ENCODE data around the gene SCYL3. TPM values are rescaled to one million over a fixed set of nuclear protein-coding genes. Genes with fewer than 3 reads are reported as not detected.

SCYL3 gene
- total and polyA plus RNA-seq, 4 donors = 2.4 to 11.9 (median 6.1) TPM

- Histone ChIP-seq H3K4me3 (ENCODE audit: low read length in 2 of 2) (no peak overlapping the region), H3K4me1 (ENCODE audit: control insufficient read depth in 1 of 2, insufficient read depth in 2 of 2, low read length in 2 of 2) (no peaks in the 10 kb centered on the region), H3K36me3 (ENCODE audit: control insufficient read depth in 1 of 2, insufficient read depth in 2 of 2, low read length in 1 of 2) (peaks cover 3 to 4% of the 10 kb centered on the region in 2 donors), H3K27ac (ENCODE audit: low read depth in 1 of 2, low read length in 2 of 2) (no peak overlapping the region), H3K27me3 (ENCODE audit: control insufficient read depth in 1 of 2, insufficient read depth in 2 of 2, low read length in 1 of 2) (no peaks in the 10 kb centered on the region), H3K9me3 (ENCODE audit: control insufficient read depth, low read length) (no peaks in the 10 kb centered on the region)
- DNase-seq (no peak), ATAC-seq (ENCODE audit: low FRiP score) (no peak)
- intact Hi-C loops (cut with DNase I) = no loop called here
Observed at GRCh38 chr1:169884634-169885033, 9.1 kb downstream of the SCYL3 start.

GRCh38 chr1:169882039-169882511 lies 11.6 kb downstream of the SCYL3 start:
- Histone ChIP-seq H3K9me3 (ENCODE audit: control insufficient read depth, low read length) (no peaks in the 10 kb centered on the region), H3K36me3 (ENCODE audit: control insufficient read depth in 1 of 2, insufficient read depth in 2 of 2, low read length in 1 of 2) (peaks cover 0 to 1% of the 10 kb centered on the region in 2 donors), H3K4me3 (ENCODE audit: low read length in 2 of 2) (no peak overlapping the region), H3K4me1 (ENCODE audit: control insufficient read depth in 1 of 2, insufficient read depth in 2 of 2, low read length in 2 of 2) (no peaks in the 10 kb centered on the region), H3K27ac (ENCODE audit: low read depth in 1 of 2, low read length in 2 of 2) (no peak overlapping the region), H3K27me3 (ENCODE audit: control insufficient read depth in 1 of 2, insufficient read depth in 2 of 2, low read length in 1 of 2) (no peaks in the 10 kb centered on the region)
- ATAC-seq (ENCODE audit: low FRiP score) = no peak
- DNase-seq = no peak
- intact Hi-C loops (cut with DNase I) = no loop called here
- WGBS, 2 donors = 92 to 96% methylated on average over 17 to 20 of the region's 20 CpGs

- DNase-seq = no peak
- Histone ChIP-seq H3K27me3 (ENCODE audit: control insufficient read depth in 1 of 2, insufficient read depth in 2 of 2, low read length in 1 of 2) (no peaks in the 10 kb centered on the region), H3K27ac (ENCODE audit: low read depth in 1 of 2, low read length in 2 of 2) (no peak overlapping the region), H3K9me3 (ENCODE audit: control insufficient read depth, low read length) (no peaks in the 10 kb centered on the region), H3K4me1 (ENCODE audit: control insufficient read depth in 1 of 2, insufficient read depth in 2 of 2, low read length in 2 of 2) (no peaks in the 10 kb centered on the region), H3K4me3 (ENCODE audit: low read length in 2 of 2) (no peak overlapping the region), H3K36me3 (ENCODE audit: control insufficient read depth in 1 of 2, insufficient read depth in 2 of 2, low read length in 1 of 2) (peaks cover 1 to 3% of the 10 kb centered on the region in 2 donors)
- no peak for ATAC-seq (ENCODE audit: low FRiP score)
- 78 to 84% methylated on average over 4 of the region's 4 CpGs for WGBS, 2 donors
- intact Hi-C loops (cut with DNase I) = no loop called here
Observed at GRCh38 chr1:169879034-169879840, 14.5 kb downstream of the SCYL3 start.

GRCh38 chr1:169878498-169878897 lies 15.2 kb downstream of the SCYL3 start:
- Histone ChIP-seq H3K36me3 (ENCODE audit: control insufficient read depth in 1 of 2, insufficient read depth in 2 of 2, low read length in 1 of 2) (peaks cover 1 to 3% of the 10 kb centered on the region in 2 donors), H3K4me1 (ENCODE audit: control insufficient read depth in 1 of 2, insufficient read depth in 2 of 2, low read length in 2 of 2) (no peaks in the 10 kb centered on the region), H3K9me3 (ENCODE audit: control insufficient read depth, low read length) (no peaks in the 10 kb centered on the region), H3K27ac (ENCODE audit: low read depth in 1 of 2, low read length in 2 of 2) (no peak overlapping the region), H3K27me3 (ENCODE audit: control insufficient read depth in 1 of 2, insufficient read depth in 2 of 2, low read length in 1 of 2) (no peaks in the 10 kb centered on the region), H3K4me3 (ENCODE audit: low read length in 2 of 2) (no peak overlapping the region)
- 84 to 89% methylated on average over 4 of the region's 4 CpGs for WGBS, 2 donors
- no peak for ATAC-seq (ENCODE audit: low FRiP score)
- DNase-seq = no peak
- intact Hi-C loops (cut with DNase I) = no loop called here

- no peaks in the 10 kb centered on the region for H3K9me3 ChIP-seq (ENCODE audit: control insufficient read depth, low read length)
- 94 to 98% methylated on average over 2 of the region's 2 CpGs for WGBS, 2 donors
- H3K4me3 ChIP-seq (ENCODE audit: low read length in 2 of 2) = no peak overlapping the region
- H3K36me3 ChIP-seq (ENCODE audit: control insufficient read depth in 1 of 2, insufficient read depth in 2 of 2, low read length in 1 of 2) = peaks cover under 1 to 3% of the 10 kb centered on the region in 2 donors
- H3K4me1 ChIP-seq (ENCODE audit: control insufficient read depth in 1 of 2, insufficient read depth in 2 of 2, low read length in 2 of 2) = no peaks in the 10 kb centered on the region
- H3K27me3 ChIP-seq (ENCODE audit: control insufficient read depth in 1 of 2, insufficient read depth in 2 of 2, low read length in 1 of 2) = no peaks in the 10 kb centered on the region
- ATAC-seq (ENCODE audit: low FRiP score) = no peak
- H3K27ac ChIP-seq (ENCODE audit: low read depth in 1 of 2, low read length in 2 of 2) = no peak overlapping the region
- intact Hi-C loops (cut with DNase I) = no loop called here
- DNase-seq = no peak
Observed at GRCh38 chr1:169877800-169878491, 15.8 kb downstream of the SCYL3 start.

GRCh38 chr1:169874229-169874628 lies 19.5 kb downstream of the SCYL3 start:
- no peak overlapping the region for H3K27ac ChIP-seq (ENCODE audit: low read depth in 1 of 2, low read length in 2 of 2)
- intact Hi-C loops (cut with DNase I) = no loop called here
- 79 to 86% methylated on average over 3 of the region's 3 CpGs for WGBS, 2 donors

GRCh38 chr1:169873582-169874199 lies 20.0 kb downstream of the SCYL3 start:
- no peak overlapping the region for H3K27ac ChIP-seq (ENCODE audit: low read depth in 1 of 2, low read length in 2 of 2)

More at GRCh38 chr1:169874229-169874628, 19.5 kb downstream of the SCYL3 start:
- Histone ChIP-seq H3K36me3 (ENCODE audit: control insufficient read depth in 1 of 2, insufficient read depth in 2 of 2, low read length in 1 of 2) (peaks cover 4 to 7% of the 10 kb centered on the region in 2 donors), H3K4me1 (ENCODE audit: control insufficient read depth in 1 of 2, insufficient read depth in 2 of 2, low read length in 2 of 2) (no peaks in the 10 kb centered on the region), H3K27me3 (ENCODE audit: control insufficient read depth in 1 of 2, insufficient read depth in 2 of 2, low read length in 1 of 2) (no peaks in the 10 kb centered on the region), H3K4me3 (ENCODE audit: low read length in 2 of 2) (no peak overlapping the region), H3K9me3 (ENCODE audit: control insufficient read depth, low read length) (no peaks in the 10 kb centered on the region)
- DNase-seq (no peak), ATAC-seq (ENCODE audit: low FRiP score) (no peak)

GRCh38 chr1:169872906-169873305 lies 20.8 kb downstream of the SCYL3 start:
- H3K4me1 ChIP-seq (ENCODE audit: control insufficient read depth in 1 of 2, insufficient read depth in 2 of 2, low read length in 2 of 2) = no peaks in the 10 kb centered on the region
- ATAC-seq (ENCODE audit: low FRiP score) = no peak
- no peaks in the 10 kb centered on the region for H3K27me3 ChIP-seq (ENCODE audit: control insufficient read depth in 1 of 2, insufficient read depth in 2 of 2, low read length in 1 of 2)
- no peak overlapping the region for H3K27ac ChIP-seq (ENCODE audit: low read depth in 1 of 2, low read length in 2 of 2)
- H3K4me3 ChIP-seq (ENCODE audit: low read length in 2 of 2) = no peak overlapping the region
- intact Hi-C loops (cut with DNase I) = no loop called here
- no peak for DNase-seq
- H3K9me3 ChIP-seq (ENCODE audit: control insufficient read depth, low read length) = no peaks in the 10 kb centered on the region
- peaks cover 7% of the 10 kb centered on the region in 2 donors for H3K36me3 ChIP-seq (ENCODE audit: control insufficient read depth in 1 of 2, insufficient read depth in 2 of 2, low read length in 1 of 2)

More at GRCh38 chr1:169873582-169874199, 20.0 kb downstream of the SCYL3 start:
- ATAC-seq (ENCODE audit: low FRiP score) = no peak
- no peak for DNase-seq
- intact Hi-C loops (cut with DNase I) = no loop called here
- H3K4me3 ChIP-seq (ENCODE audit: low read length in 2 of 2) = no peak overlapping the region
- no peaks in the 10 kb centered on the region for H3K27me3 ChIP-seq (ENCODE audit: control insufficient read depth in 1 of 2, insufficient read depth in 2 of 2, low read length in 1 of 2)
- 89 to 91% methylated on average over 3 of the region's 3 CpGs for WGBS, 2 donors
- H3K36me3 ChIP-seq (ENCODE audit: control insufficient read depth in 1 of 2, insufficient read depth in 2 of 2, low read length in 1 of 2) = peaks cover 7% of the 10 kb centered on the region in 2 donors
- H3K4me1 ChIP-seq (ENCODE audit: control insufficient read depth in 1 of 2, insufficient read depth in 2 of 2, low read length in 2 of 2) = no peaks in the 10 kb centered on the region
- no peaks in the 10 kb centered on the region for H3K9me3 ChIP-seq (ENCODE audit: control insufficient read depth, low read length)
